Skeletal muscle tissue (tissue), 4 donors: ENCODE data around the gene PPM1F. TPM values are rescaled to one million over a fixed set of nuclear protein-coding genes. Genes with fewer than 3 reads are reported as not detected.
"Not testable (repeated sequence)": the region's sequence is repeated elsewhere in the genome, so short reads cannot be mapped to it uniquely, and the experiment has no call there.

ENCODE experiments used
- H3K27ac ChIP-seq: one replicate; pipeline ENCODE4 v1.7.0; 2013; ENCODE audit warnings: mild to moderate bottlenecking, low read depth, low read length, inconsistent platforms
- H3K27me3 ChIP-seq, 3 donors: one replicate each; pipeline ENCODE4 v1.7.0; 2013; ENCODE audit warnings: low read length in 3 of 3; ENCODE audit not compliant: control insufficient read depth in 3 of 3, insufficient read depth in 3 of 3
- H3K36me3 ChIP-seq, 3 donors: one replicate each; pipeline ENCODE4 v1.7.0; 2013; ENCODE audit warnings: low read length in 3 of 3; ENCODE audit not compliant: control insufficient read depth in 3 of 3, insufficient read depth in 3 of 3
- H3K4me1 ChIP-seq, 3 donors: one replicate each; pipeline ENCODE4 v1.7.0; 2013; ENCODE audit warnings: low read length in 3 of 3, mild to moderate bottlenecking in 3 of 3; ENCODE audit not compliant: control insufficient read depth in 3 of 3, insufficient read depth in 3 of 3
- H3K4me3 ChIP-seq, 3 donors: one replicate each; pipeline ENCODE4 v1.7.0; 2013; ENCODE audit warnings: low read length in 3 of 3
- H3K9ac ChIP-seq, 3 donors: one replicate each; pipeline ENCODE4 v1.7.0; 2013; ENCODE audit warnings: low read length in 3 of 3, mild to moderate bottlenecking in 3 of 3, moderate library complexity in 2 of 3, low read depth in 1 of 3
- H3K9me3 ChIP-seq, 3 donors: one replicate each; pipeline ENCODE4 v1.7.0; 2013; ENCODE audit warnings: low read length in 3 of 3; ENCODE audit not compliant: control insufficient read depth in 3 of 3
- total RNA-seq: library from RNA; depleted of rRNA; stranded (reverse); fragments of >200 nt; gene quantifications from one replicate; pipeline ENCODE4 v1.2.3, GENCODE V29; 2014
- donor health status: Osteomylitis.

PPM1F gene
- total RNA-seq, 1 donor from 2014 or later, result 38.6 TPM

DNA sequence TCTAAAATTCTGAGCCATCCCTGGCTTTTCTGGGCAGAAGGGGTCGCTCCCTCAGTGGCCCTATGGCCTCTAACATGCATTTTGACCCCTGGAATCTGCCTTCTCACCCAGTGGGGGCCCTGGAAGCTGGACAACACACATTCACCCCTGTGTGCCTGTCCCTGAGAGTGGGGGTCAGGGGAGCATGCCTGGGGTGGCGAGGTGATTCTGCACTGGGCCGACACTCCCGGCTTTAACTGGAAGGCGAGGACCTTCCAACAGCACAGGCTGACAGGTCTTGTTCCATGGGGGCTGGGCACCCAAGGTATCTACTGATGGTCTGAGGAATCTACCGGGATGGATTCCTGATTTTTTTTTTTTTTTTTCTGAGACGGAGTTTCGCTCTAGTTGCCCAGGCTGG lies 10.7 kb downstream of the PPM1F start:
- peaks cover 15 to 23% (median 16%) of the 10 kb centered on the region in 3 donors for H3K36me3 ChIP-seq
- H3K4me3 ChIP-seq, result no peak overlapping the region
- H3K9me3 ChIP-seq, result no peaks in the 10 kb centered on the region
- peak overlapping the region; percentile 70 for H3K27ac ChIP-seq
- H3K27me3 ChIP-seq, result no peaks in the 10 kb centered on the region
- H3K4me1 ChIP-seq, result peaks cover 92 to 97% (median 95%) of the 10 kb centered on the region in 3 donors
- peak overlapping the region in 1 of 3 donors; percentile 62 for H3K9ac ChIP-seq

DNA sequence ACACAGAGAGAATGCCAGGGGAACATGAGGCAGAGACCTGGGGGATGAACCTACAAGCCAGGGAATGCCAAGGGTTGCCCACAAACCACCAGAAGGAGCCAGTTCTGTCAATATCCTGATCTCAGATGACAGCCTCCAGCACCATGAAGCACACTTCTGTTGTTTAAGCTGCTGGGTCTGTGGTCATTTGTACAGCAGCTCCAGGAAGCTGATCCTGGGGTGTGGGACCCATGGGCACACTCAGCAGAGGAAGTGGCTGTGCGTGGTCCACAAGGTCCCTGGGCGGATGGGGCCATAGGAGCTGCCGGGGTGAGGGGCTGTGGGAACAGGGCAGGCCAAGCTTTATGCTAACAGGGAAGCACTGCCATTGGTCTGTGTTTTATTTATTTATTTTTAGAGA lies 12.1 kb downstream of the PPM1F start:
- Histone ChIP-seq H3K4me1 (peaks cover 88 to 90% (median 88%) of the 10 kb centered on the region in 3 donors), H3K9me3 (no peaks in the 10 kb centered on the region), H3K4me3 (no peak overlapping the region), H3K27me3 (no peaks in the 10 kb centered on the region), H3K9ac (peak overlapping the region in 1 of 3 donors; percentile 11), H3K36me3 (peaks cover 18 to 23% (median 19%) of the 10 kb centered on the region in 3 donors), H3K27ac (peak overlapping the region; percentile 87)

DNA sequence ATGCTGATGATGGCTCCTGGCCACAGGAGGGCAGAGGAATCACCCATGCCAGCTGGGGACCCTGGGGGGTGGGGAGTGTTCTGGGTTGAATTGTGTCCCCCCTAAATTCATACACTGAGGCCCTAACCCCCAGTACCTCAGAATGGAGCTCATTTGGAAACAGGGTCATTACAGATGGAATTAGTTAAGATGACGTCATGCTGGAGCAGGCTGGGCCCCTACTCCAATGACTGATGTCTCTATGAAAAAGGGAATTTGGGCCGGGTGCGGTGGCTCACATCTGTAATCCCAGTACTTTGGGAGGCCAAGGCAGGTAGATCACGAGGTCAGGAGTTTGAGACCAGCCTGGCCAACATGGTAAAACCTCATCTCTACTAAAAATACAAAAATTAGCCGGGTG lies 12.7 kb downstream of the PPM1F start:
- H3K9ac ChIP-seq, result peak overlapping the region in 1 of 3 donors; percentile 86
- not testable (repeated sequence) for H3K9me3 ChIP-seq, H3K4me3 ChIP-seq, H3K27me3 ChIP-seq
- H3K4me1 ChIP-seq, result peaks cover 82 to 84% (median 82%) of the 10 kb centered on the region in 3 donors
- peaks cover 16 to 19% (median 17%) of the 10 kb centered on the region in 3 donors for H3K36me3 ChIP-seq
- peak overlapping the region; percentile 87 for H3K27ac ChIP-seq

DNA sequence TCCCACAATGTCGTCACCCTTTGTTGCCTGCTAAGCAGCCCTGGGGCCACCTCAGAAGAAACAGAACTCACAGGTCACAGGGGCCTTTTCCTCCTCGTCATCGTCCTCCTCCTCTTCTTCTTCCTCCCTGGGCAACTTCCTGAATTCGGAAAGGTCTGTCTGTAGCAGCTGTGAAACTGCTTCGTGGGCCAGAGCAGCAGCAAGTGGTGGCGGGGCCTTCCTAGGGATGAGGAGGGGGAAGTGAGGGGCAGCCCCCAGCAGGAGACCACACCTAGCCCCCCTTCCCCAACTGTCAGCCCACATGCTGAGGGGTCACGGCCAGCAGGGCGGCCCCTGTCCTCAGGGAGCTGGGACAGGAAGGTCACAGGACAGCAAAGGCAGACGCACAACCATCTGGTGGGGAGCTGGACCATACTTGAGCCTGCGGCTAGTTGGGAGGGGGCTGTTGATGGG lies 13.2 kb downstream of the PPM1F start:
- peak overlapping the region; percentile 87 for H3K27ac ChIP-seq
- H3K4me3 ChIP-seq, result no peak overlapping the region
- peaks cover 14 to 16% (median 16%) of the 10 kb centered on the region in 3 donors for H3K36me3 ChIP-seq

DNA sequence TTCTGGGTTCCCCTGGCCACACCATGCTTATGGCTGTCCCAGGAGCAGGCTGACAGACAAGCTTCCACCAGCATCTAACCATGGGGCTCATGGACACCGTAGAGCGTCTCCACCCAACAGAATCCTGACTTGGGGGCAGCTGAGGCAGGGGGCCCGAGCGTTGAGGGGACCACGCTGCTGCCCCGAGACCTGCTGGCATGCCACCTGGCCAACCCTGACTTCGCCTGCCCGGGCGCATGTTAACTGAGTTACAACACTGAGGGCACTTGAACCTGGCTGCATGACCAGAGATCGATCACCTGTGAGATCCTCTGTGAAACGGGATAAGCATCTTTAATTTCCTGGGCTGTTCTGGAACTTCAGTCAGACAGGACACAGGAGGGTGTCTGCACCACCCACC lies 13.7 kb downstream of the PPM1F start:
- Histone ChIP-seq H3K27me3 (no peaks in the 10 kb centered on the region), H3K4me1 (peaks cover 72 to 74% (median 73%) of the 10 kb centered on the region in 3 donors), H3K4me3 (peak overlapping the region; percentile 14 to 76 (median 74)), H3K36me3 (peaks cover 9 to 15% (median 13%) of the 10 kb centered on the region in 3 donors), H3K9me3 (no peaks in the 10 kb centered on the region), H3K9ac (peak overlapping the region in 1 of 3 donors; percentile 86), H3K27ac (peak overlapping the region; percentile 87)

More for the DNA sequence above, 13.2 kb downstream of the PPM1F start:
- peak overlapping the region in 1 of 3 donors; percentile 86 for H3K9ac ChIP-seq
- no peaks in the 10 kb centered on the region for H3K27me3 ChIP-seq
- no peaks in the 10 kb centered on the region for H3K9me3 ChIP-seq
- peaks cover 78 to 80% (median 78%) of the 10 kb centered on the region in 3 donors for H3K4me1 ChIP-seq

DNA sequence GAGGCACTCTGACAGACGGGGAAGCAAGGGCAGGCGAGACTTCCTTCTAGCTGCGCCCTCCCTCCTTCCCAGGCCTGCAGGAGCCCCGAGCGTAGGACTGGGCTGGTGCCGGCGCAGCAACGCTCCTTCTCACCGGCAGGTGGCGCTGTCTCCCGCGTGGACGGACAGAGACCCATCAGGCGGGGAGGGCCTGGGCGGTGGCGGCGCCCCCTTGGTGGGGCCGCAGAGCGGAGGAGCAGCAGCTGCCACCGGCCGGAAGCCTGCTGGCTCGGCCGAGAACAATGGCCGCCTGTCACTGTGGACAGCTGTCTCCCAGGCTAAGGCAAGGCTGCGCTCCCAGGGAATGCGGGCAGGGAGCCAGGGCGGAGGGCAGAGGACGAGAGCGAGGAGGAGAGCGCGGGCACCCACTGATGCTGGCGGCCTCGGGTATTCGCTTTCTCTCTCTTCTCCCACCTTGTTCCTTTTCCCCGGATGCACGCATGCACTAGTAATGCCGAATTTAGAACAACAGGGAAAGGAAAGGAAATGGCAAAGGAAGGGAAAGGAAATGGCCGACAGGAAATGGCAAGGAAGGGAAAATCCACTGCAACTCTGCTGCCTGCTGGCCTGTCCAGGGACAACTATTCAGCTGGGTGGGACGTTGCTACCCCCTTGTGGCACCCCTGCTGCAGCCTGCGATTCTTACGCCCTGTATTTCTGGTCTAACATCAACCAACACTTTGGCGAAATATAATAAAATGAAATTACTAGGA lies 14.4 kb downstream of the PPM1F start:
- no peaks in the 10 kb centered on the region for H3K9me3 ChIP-seq
- peaks cover 10 to 17% (median 15%) of the 10 kb centered on the region in 3 donors for H3K36me3 ChIP-seq
- no peaks in the 10 kb centered on the region for H3K27me3 ChIP-seq
- H3K4me1 ChIP-seq, result peaks cover 66 to 67% (median 67%) of the 10 kb centered on the region in 3 donors
- peak overlapping the region; percentile 67 to 86 (median 80) for H3K9ac ChIP-seq
- peak overlapping the region; percentile 87 for H3K27ac ChIP-seq
- H3K4me3 ChIP-seq, result peak overlapping the region; percentile 74 to 78 (median 76)

DNA sequence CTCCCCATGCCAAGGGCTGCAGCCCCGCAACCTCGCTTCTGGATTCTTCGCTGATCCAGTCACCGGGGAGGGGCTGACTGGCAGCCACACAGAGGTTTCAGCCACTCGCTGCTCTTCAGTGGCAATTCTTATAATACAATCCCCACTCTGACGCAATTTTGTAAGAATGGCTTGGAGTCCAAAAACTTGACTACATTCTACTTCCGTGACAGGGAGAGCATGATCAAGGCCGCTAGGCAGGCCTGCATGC lies 14.9 kb downstream of the PPM1F start:
- peak overlapping the region; percentile 64 to 78 (median 74) for H3K4me3 ChIP-seq

DNA sequence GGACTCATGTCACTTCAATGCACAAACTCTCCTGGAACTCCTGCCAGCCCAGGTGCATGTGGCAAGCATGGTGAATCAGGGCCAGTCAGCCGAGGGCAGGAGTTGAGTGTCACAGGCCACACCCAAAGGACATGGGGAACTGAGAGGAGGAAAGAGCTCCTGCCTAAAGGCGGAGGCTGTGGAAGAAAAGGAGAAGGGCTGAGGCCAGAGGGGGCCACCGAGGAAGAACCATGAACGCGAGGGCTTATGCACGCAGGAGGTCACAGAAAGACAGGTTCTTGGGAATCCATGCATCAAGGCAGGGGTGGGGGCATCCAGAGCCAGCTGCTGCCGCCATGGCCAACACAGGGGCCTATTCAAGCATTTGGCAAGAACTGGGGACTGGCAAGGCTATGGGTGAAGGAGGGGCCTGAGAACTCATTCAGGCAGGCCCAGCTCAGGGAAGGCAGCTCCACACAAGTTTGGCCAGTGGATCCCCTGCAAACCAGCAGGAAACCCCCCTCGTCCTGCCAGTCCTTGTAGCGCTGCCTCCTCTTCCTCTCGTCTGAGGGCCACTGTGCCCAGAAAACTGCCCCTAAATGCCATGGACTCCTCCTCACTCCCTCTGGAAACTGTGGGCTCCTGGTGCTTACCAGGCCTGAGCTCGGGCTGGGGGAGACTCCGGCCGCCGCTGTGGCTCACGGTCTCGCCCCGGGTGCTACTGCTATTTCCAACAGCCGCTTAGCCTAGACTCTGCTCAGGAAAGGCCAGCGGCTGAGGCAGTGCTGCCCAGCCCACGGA lies 15.4 kb downstream of the PPM1F start:
- no peaks in the 10 kb centered on the region for H3K27me3 ChIP-seq
- H3K27ac ChIP-seq, result peak overlapping the region; percentile 87
- H3K36me3 ChIP-seq, result peaks cover 20 to 26% (median 25%) of the 10 kb centered on the region in 3 donors
- H3K9ac ChIP-seq, result peak overlapping the region; percentile 67 to 86 (median 80)
- peak overlapping the region; percentile 64 to 78 (median 74) for H3K4me3 ChIP-seq
- peaks cover 56 to 57% (median 57%) of the 10 kb centered on the region in 3 donors for H3K4me1 ChIP-seq
- no peaks in the 10 kb centered on the region for H3K9me3 ChIP-seq

More for the DNA sequence above, 14.9 kb downstream of the PPM1F start:
- Histone ChIP-seq H3K27me3 (no peaks in the 10 kb centered on the region), H3K36me3 (peaks cover 15 to 22% (median 20%) of the 10 kb centered on the region in 3 donors), H3K9me3 (no peaks in the 10 kb centered on the region), H3K9ac (peak overlapping the region; percentile 67 to 86 (median 80)), H3K27ac (peak overlapping the region; percentile 87), H3K4me1 (peaks cover 61 to 62% (median 62%) of the 10 kb centered on the region in 3 donors)

DNA sequence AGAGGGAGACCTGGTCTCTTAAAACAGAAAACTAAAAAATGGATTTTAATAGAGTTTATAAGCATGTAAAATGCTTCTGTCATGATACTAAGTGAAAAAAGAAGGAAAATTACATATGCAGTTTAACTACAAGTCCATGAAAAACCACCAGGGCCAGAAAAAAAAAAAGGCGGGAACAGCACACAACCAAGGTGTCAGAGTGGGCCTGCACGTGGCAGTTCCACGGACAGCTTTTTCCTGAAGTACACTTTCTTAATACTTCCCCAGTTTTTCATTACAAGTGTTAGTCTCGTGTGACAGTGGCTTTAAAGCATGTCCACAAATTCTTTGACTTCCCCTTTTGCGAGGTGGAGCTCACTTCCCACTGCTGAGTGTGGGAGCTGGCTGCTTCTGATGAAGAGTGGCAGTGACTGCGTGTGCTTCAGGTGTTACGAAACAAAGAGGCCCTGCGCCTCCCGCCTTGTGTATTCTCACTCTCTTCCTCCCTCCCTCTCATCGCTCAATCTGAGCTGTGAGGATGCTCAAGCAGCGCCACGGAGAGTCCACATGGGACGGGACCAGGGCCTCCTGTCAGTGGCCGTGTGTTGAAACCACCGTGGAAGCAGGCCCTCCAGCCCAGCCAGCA lies 16.4 kb downstream of the PPM1F start:
- H3K27ac ChIP-seq, result peak overlapping the region; percentile 87
- H3K4me3 ChIP-seq, result no peak overlapping the region
- peaks cover 46 to 48% (median 48%) of the 10 kb centered on the region in 3 donors for H3K4me1 ChIP-seq
- peak overlapping the region in 2 of 3 donors; percentile 67 to 86 for H3K9ac ChIP-seq
- no peaks in the 10 kb centered on the region for H3K27me3 ChIP-seq
- H3K36me3 ChIP-seq, result peaks cover 23 to 26% (median 25%) of the 10 kb centered on the region in 3 donors
- H3K9me3 ChIP-seq, result no peaks in the 10 kb centered on the region
